ENCODE results near the gene DVL1. TPM values are rescaled to one million over a fixed set of nuclear protein-coding genes. Genes with fewer than 3 reads are reported as not detected.
A peak's percentile ranks its signal among the peaks of the same experiment; 100 is the strongest.

DVL1 gene
- total and polyA plus RNA-seq, 9 of the 15 experiments (the other 6 are each of a cell fraction or from before 2014, with no cell fraction given): 0.62 to 135 (median 24.3) TPM

DNA sequence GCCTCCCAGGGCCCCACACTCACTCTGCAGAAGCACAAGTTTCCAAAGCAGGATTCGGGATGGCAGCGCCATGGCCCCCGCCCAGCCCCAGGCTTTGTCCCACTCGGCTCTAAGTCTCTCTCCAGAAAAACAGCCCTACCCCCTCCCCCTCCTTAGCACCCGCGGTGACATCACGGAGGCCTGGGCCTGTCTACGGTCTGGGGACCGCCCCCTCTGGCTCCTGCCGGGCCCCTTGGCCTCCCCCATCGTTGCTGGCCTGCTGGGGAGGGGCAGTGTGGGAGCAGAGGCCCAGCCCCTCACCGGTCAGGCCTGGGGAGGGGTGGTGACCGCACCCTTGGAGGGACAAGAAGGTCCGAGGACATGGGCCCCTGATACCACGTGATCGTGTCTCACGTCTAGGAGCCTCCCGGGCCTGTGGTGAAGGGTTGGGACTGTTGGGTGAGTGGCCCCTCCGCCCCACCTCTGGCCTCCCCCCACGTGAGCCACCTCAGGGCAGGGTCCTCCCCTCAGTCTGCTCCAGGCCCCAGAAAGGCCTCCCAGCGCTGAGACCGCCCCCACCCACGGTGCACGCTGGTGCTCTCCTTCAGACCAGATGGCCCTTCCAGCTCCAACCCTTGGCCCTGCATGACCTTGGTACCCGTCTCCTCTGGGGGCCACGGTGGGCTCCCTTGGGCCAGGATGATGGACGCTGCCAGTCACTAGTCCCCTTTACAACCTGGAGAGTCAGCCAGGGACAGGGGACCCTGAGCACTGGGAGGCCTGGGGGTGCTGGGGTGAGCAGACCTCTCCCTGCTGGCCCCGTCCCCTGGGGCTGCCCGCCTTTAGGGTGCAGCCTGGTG, 9.4 kb upstream of the DVL1 start, which contains the start of gene MXRA8 (continued):
- TF ChIP-seq, protein P1, sequence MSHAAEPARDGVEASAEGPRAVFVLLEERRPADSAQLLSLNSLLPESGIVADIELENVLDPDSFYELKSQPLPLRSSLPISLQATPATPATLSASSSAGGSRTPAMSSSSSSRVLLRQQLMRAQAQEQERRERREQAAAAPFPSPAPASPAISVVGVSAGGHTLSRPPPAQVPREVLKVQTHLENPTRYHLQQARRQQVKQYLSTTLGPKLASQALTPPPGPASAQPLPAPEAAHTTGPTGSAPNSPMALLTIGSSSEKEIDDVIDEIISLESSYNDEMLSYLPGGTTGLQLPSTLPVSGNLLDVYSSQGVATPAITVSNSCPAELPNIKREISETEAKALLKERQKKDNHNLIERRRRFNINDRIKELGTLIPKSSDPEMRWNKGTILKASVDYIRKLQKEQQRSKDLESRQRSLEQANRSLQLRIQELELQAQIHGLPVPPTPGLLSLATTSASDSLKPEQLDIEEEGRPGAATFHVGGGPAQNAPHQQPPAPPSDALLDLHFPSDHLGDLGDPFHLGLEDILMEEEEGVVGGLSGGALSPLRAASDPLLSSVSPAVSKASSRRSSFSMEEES (CRISPR knock-in tag; IDR thresholded peaks at IDR 0.05): peak; percentile 95
- TF ChIP-seq RFX5 (IDR thresholded peaks at IDR 0.05; ENCODE audit: low read depth, low read length) (no peak), JUN (IDR thresholded peaks at IDR 0.05; ENCODE audit: borderline replicate concordance, low read depth, low read length) (0 out of 2 replicates have a peak, but pooled peaks have one; percentile 22), JUN (CRISPR knock-in tag; IDR thresholded peaks at IDR 0.05; ENCODE audit: borderline replicate concordance) (no peak), GATAD2A (IDR thresholded peaks at IDR 0.05) (no peak; the same call in 1 of the 2 replicates)

DNA sequence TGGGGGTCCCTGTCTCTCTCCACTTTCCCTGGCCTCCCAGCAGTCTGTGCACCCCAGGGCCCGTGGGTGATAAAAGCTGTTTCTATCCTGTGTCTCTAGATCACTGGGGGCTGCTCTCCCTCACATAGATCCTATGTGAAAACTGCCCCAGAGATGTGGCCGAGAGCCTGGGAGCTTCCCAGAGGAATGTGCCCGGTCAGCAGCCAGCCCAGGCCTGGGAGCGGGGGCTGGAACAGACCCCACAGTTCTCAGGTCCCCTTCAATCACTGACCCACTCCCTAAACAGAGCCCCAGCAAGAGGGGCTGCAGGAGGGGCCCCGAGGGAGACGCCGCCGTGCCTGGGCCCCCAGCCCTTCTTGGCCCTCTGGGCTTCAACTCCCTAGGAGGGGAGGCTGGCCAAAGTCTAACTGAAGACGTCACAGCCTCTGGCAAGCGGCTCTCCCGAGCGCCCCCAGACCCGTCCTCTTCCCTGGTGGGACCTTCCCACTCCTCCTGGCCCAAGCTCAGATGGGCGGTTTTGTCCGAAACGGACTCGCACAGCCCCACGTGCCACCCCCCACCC, 8.7 kb upstream of the DVL1 start:
- Histone ChIP-seq H3K4me2 (ENCODE audit: insufficient read depth, low read length) (peak overlapping the region; percentile 71), H3K4me3 (peak overlapping the region; percentile 33), H2AFZ (ENCODE audit: low read depth, low read length) (peak overlapping the region; percentile 99), H3K4me1 (replicated peaks in 1 of 2; ENCODE audit: control insufficient read depth in 2 of 2, insufficient read depth in 2 of 2, low read length in 2 of 2) (peaks cover 19 to 86% of the 10 kb centered on the region in 2 experiments), H3K27ac (ENCODE audit: extremely low read depth, low read depth, low read length) (peak overlapping the region; percentile 74), H4K20me1 (replicated peaks; ENCODE audit: control insufficient read depth, insufficient read depth, low read length) (no peaks in the 10 kb centered on the region), H3K36me3 (ENCODE audit: control insufficient read depth, insufficient read depth, low read length) (no peaks in the 10 kb centered on the region), H3K27me3 (ENCODE audit: control insufficient read depth in 2 of 2, insufficient read depth in 2 of 2, low read length in 2 of 2) (no peaks in the 10 kb centered on the region; a peak in 1 of 5 replicates), H3K79me2 (ENCODE audit: control insufficient read depth, insufficient read depth, low read length) (peaks cover 10% of the 10 kb centered on the region; the same call in 2 of the 3 replicates), H3K9ac (ENCODE audit: insufficient read depth in 1 of 2, low read depth in 2 of 2, low read length in 2 of 2) (peak overlapping the region; percentile 74 to 89), H3K9me1 (ENCODE audit: control insufficient read depth, insufficient read depth, low read length) (no peaks in the 10 kb centered on the region), H3K9me3 (replicated peaks; ENCODE audit: control insufficient read depth, insufficient read depth, low read depth, low read length) (0 out of 2 replicates have a peak, but pooled peaks cover 2% of the 10 kb centered on the region)
- TSS peak; percentile 81 for BruUV-seq (replicated peaks)
- ChIA-PET CTCF (ENCODE audit: low intra/inter-chr PET ratio) (no interaction called here), POLR2A (interaction anchor here (1.0 to 1.3 kb wide), 2 partner anchors 12 to 14 kb away, joined by 3 to 5 read pairs; no protein-coding TSS in a partner anchor)
- 40% methylated on average over 18 of the region's 18 CpGs for WGBS (ENCODE audit: insufficient coverage, low coverage, missing lambda C conversion rate)
- FAIRE-seq (peak; percentile 6), DNase-seq (ENCODE audit: extremely low read depth in 1 of 4, low spot score in 3 of 4) (no peak), ATAC-seq (peak; percentile 6)
- intact Hi-C loops (cut with micrococcal nuclease): no loop called here
- TF ChIP-seq MEF2A (IDR thresholded peaks at IDR 0.05; ENCODE audit: control insufficient read depth, low read depth, low read length): no peak
- TF ChIP-seq ARNT (IDR thresholded peaks at IDR 0.05): 0 out of 4 replicates have a peak, but pooled peaks of 1 of the 2 experiments have one; percentile 11
- no peak for TF ChIP-seq ETV1 (tag; conservative IDR thresholded peaks at IDR 0.05; ENCODE audit: low read depth)
- no peak for TF ChIP-seq CAMTA2 (CRISPR knock-in tag; conservative IDR thresholded peaks at IDR 0.05)
- TF ChIP-seq, protein P2, sequence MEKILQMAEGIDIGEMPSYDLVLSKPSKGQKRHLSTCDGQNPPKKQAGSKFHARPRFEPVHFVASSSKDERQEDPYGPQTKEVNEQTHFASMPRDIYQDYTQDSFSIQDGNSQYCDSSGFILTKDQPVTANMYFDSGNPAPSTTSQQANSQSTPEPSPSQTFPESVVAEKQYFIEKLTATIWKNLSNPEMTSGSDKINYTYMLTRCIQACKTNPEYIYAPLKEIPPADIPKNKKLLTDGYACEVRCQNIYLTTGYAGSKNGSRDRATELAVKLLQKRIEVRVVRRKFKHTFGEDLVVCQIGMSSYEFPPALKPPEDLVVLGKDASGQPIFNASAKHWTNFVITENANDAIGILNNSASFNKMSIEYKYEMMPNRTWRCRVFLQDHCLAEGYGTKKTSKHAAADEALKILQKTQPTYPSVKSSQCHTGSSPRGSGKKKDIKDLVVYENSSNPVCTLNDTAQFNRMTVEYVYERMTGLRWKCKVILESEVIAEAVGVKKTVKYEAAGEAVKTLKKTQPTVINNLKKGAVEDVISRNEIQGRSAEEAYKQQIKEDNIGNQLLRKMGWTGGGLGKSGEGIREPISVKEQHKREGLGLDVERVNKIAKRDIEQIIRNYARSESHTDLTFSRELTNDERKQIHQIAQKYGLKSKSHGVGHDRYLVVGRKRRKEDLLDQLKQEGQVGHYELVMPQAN (IDR thresholded peaks at IDR 0.05; ENCODE audit: borderline replicate concordance): 0 out of 2 replicates have a peak, but pooled peaks have one; percentile 14
- in situ Hi-C loops (cut with MboI): no loop called here
